GM12878 (cell line): Measurements from ENCODE around the gene CYP4V2. TPM values are rescaled to one million over a fixed set of nuclear protein-coding genes. Genes with fewer than 3 reads are reported as not detected.

Source experiments
- ATAC-seq: fragments of 200-7000 bp; cut with Tn5 transposase; 3 replicates; pipeline ENCODE4 v1.9.1; 2020; ENCODE audit warnings: mild to moderate bottlenecking, moderate library complexity
- BruUV-seq: library from RNA; stranded (reverse); fragments of 400-500 nt; replicated peaks from 2 replicates; lab custom pipeline; 2021; lab: Mats Ljungman, UMichigan
- CTCF ChIA-PET: fragments of 300-600 bp; sonication (Branson Sonifier 250); formaldehyde crosslinking; extraction: SDS; loops from one replicate; lab custom pipeline; 2021; ENCODE audit warnings: inconsistent platforms; lab: Yijun Ruan, JAX
- POLR2A ChIA-PET: fragments of 350-600 bp; formaldehyde crosslinking; extraction: SDS; loops from one replicate; lab custom pipeline; 2021; ENCODE audit warnings: inconsistent platforms; lab: Charles Lee
- RAD21 ChIA-PET: fragments of 300-600 bp; sonication (Branson Sonifier 250); formaldehyde crosslinking; loops from one replicate; lab custom pipeline; 2023; ENCODE audit warnings: antibody characterized with exemption; ENCODE audit not compliant: unreplicated experiment; lab: Charles Lee
- SMC1A ChIA-PET: fragments of 300-600 bp; sonication (Branson Sonifier 250); formaldehyde crosslinking; loops from one replicate; lab custom pipeline; 2023; ENCODE audit not compliant: unreplicated experiment, uncharacterized antibody; lab: Charles Lee
- DNase-seq: peaks from one replicate; pipeline ENCODE4 v3.0.0-alpha.2; 2011; ENCODE audit warnings: low read depth, low spot score
- FAIRE-seq: peaks from 3 replicates; lab custom pipeline; 2011; peaks lifted over from hg19 to GRCh38; lab: Jason Lieb, UNC
- H2AFZ ChIP-seq: 2 replicates; pipeline ENCODE4 v1.6.0; 2011; ENCODE audit warnings: low read depth, low read length, control low read depth; ENCODE audit not compliant: control insufficient read depth
- H3K27ac ChIP-seq: 2 replicates; pipeline ENCODE4 v1.5.1; 2011; ENCODE audit warnings: control low read depth; ENCODE audit not compliant: control insufficient read depth, insufficient read depth
- H3K27me3 ChIP-seq, 2 experiments: replicated peaks in 1 of 2; 2 replicates each; pipeline versions ENCODE4 v1.6.0 to v1.6.1; 2011; ENCODE audit warnings: low read length in 1 of 2; ENCODE audit not compliant: control insufficient read depth in 2 of 2, insufficient read depth in 2 of 2
- H3K36me3 ChIP-seq, 2 experiments: 2 replicates each; pipeline ENCODE4 v1.5.1; 2011; ENCODE audit warnings: low read length in 1 of 2; ENCODE audit not compliant: control insufficient read depth in 2 of 2, insufficient read depth in 2 of 2
- H3K4me1 ChIP-seq: 2 replicates; pipeline ENCODE4 v1.6.1; 2011; ENCODE audit warnings: mild to moderate bottlenecking, low read length, moderate library complexity, mixed read lengths; ENCODE audit not compliant: control insufficient read depth, insufficient read depth
- H3K4me2 ChIP-seq: 2 replicates; pipeline ENCODE4 v1.6.0; 2011; ENCODE audit warnings: control low read depth; ENCODE audit not compliant: control insufficient read depth, insufficient read depth
- H3K4me3 ChIP-seq: fragments of 200-600 bp; sonication (generic); 2 replicates; pipeline ENCODE4 v1.5.1; 2016
- H3K79me2 ChIP-seq: 2 replicates; pipeline ENCODE4 v1.6.0; 2011; ENCODE audit warnings: low read length; ENCODE audit not compliant: control insufficient read depth, insufficient read depth
- H3K9ac ChIP-seq: 2 replicates; pipeline ENCODE4 v1.8.0; 2011; ENCODE audit warnings: low read length, control low read depth, mixed read lengths; ENCODE audit not compliant: control insufficient read depth, insufficient read depth
- H3K9me3 ChIP-seq: replicated peaks from 3 replicates; pipeline ENCODE4 v1.5.1; 2011; ENCODE audit warnings: mild to moderate bottlenecking, low read length; ENCODE audit not compliant: control insufficient read depth, insufficient read depth
- H4K20me1 ChIP-seq: 2 replicates; pipeline ENCODE4 v1.6.0; 2011; ENCODE audit not compliant: control insufficient read depth, insufficient read depth
- ASH2L ChIP-seq: fragments of 300-600, 200-600 bp; sonication (generic); IDR thresholded peaks from 2 replicates; pipeline ENCODE4 v1.6.1; 2017; ENCODE audit warnings: low read depth, mild to moderate bottlenecking, borderline replicate concordance
- BMI1 ChIP-seq: fragments of 450-650 bp; IDR thresholded peaks from 2 replicates; pipeline ENCODE4 v1.6.1; 2016; ENCODE audit warnings: mild to moderate bottlenecking, moderate library complexity, borderline replicate concordance
- HDAC6 ChIP-seq: fragments of 200-600 bp; sonication (generic); IDR thresholded peaks from one replicate; pipeline ENCODE4 v1.8.0; 2017; ENCODE audit warnings: antibody characterized with exemption; ENCODE audit not compliant: unreplicated experiment
- IRF4 ChIP-seq: IDR thresholded peaks from 2 replicates; pipeline ENCODE4 v1.6.1; 2011; ENCODE audit warnings: low read depth, low read length
- POLR2AphosphoS5 ChIP-seq: IDR thresholded peaks from 2 replicates; pipeline ENCODE4 v1.6.1; 2011; ENCODE audit warnings: mild to moderate bottlenecking, low read length, inconsistent platforms
- RAD51 ChIP-seq: fragments of 450-650 bp; IDR thresholded peaks from 2 replicates; pipeline ENCODE4 v1.6.1; 2016; ENCODE audit warnings: moderate library complexity, mild to moderate bottlenecking, inconsistent platforms
- SMAD1 ChIP-seq: fragments of 450-650 bp; IDR thresholded peaks from 2 replicates; pipeline ENCODE4 v1.6.1; 2018; ENCODE audit warnings: mild to moderate bottlenecking, low read depth; ENCODE audit not compliant: partially characterized antibody
- SMARCA5 ChIP-seq: fragments of 450-650 bp; IDR thresholded peaks from 2 replicates; pipeline ENCODE4 v1.6.1; 2017; ENCODE audit warnings: mild to moderate bottlenecking
- ZBED1 ChIP-seq: IDR thresholded peaks from 2 replicates; pipeline ENCODE4 v1.6.1; 2016; ENCODE audit warnings: borderline replicate concordance
- WGBS: methylation state at CpG from one replicate; pipeline ENCODE4 v1.1.6; 2016; ENCODE audit warnings: low lambda C conversion rate; ENCODE audit not compliant: insufficient replicate concordance, insufficient coverage; ENCODE audit errors: missing lambda C conversion rate; 5-methylcytosine and 5-hydroxymethylcytosine counted together
- in situ Hi-C: fragments of 300-500 bp; cut with MboI; formaldehyde crosslinking; loops from 9 replicates; pipeline ENCODE4 v1.14.3; 2018; ENCODE audit warnings: mixed read lengths
- intact Hi-C: fragments of 100-400 bp; cut with micrococcal nuclease; formaldehyde crosslinking; loops from one replicate; pipeline ENCODE4 v1.14.2; 2022; ENCODE audit not compliant: unreplicated experiment
- polyA plus RNA-seq, 11 experiments: library from polyadenylated mRNA; depleted of rRNA in 4 of 11; unstranded in 6 of 11; stranded (reverse) in 5 of 11; fragments of >200 nt; fragmentation: Nextera tagmentation in 4 of 11; fragmentation: Illumina TruSeq in 1 of 11; extraction: Ambion mirVana in 4 of 11; extraction: Trizol in 1 of 11; gene quantifications; 1 replicate in 1 of 11; 2 replicates in 10 of 11; pipeline versions ENCODE4 v1.2.1 to v1.2.3, GENCODE V29; 2011 to 2016; ENCODE audit warnings: inconsistent platforms in 2 of 11, missing spikeins in 2 of 11, low read depth in 1 of 11
- total RNA-seq, 4 experiments: library from RNA; depleted of rRNA in 3 of 4; stranded (reverse); fragments of >200 nt in 3 of 4; fragmentation: Illumina TruSeq in 1 of 4; extraction: Trizol in 1 of 4; gene quantifications; 2 replicates each; pipeline versions ENCODE4 v1.2.1 to v1.2.3, GENCODE V29; 2013 to 2021
- TF ChIP-seq, protein P1 (sequence below): fragments of 450-650 bp; IDR thresholded peaks from 2 replicates; pipeline ENCODE4 v1.6.1; 2016; ENCODE audit warnings: mild to moderate bottlenecking, moderate library complexity, borderline replicate concordance

Gene CYP4V2
- total and polyA plus RNA-seq, 10 of the 15 experiments (the other 5 are each of a cell fraction or from before 2014, with no cell fraction given) = 1.2 to 8.2 (median 6.8) TPM

DNA sequence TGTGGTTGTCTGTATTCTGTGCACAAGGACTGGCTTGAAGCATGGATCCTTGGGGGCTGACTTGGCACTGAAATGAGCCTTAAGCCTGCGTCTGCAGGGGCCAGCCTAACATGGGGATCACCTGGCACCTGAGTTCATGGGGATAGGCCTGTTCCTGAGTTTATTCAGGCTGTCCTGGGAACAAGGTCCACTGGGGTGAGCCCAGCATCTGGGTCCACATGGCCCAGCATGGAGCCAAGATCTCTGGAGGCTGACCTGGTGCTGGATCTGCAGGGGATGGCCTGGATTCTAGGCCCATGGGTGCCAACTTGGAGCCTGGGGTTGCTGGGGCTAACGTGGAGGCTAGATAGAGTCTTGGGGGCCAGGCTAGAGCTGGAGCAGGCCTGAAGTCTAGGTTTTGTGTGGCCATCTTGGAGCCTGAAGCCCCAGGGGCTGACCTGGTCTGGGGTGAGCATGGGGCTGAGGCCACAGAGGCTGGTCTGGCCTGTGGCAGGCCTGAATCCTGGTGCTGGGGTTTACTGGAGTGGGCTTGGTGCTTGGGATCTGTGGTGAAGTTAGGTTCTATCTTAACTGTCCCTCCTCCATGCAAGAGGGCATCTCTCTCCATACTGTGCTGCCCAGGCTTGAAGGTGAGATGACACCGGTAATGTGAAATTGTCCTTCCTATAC, 35.3 kb downstream of the CYP4V2 start (continued):
- TF ChIP-seq, protein P1, sequence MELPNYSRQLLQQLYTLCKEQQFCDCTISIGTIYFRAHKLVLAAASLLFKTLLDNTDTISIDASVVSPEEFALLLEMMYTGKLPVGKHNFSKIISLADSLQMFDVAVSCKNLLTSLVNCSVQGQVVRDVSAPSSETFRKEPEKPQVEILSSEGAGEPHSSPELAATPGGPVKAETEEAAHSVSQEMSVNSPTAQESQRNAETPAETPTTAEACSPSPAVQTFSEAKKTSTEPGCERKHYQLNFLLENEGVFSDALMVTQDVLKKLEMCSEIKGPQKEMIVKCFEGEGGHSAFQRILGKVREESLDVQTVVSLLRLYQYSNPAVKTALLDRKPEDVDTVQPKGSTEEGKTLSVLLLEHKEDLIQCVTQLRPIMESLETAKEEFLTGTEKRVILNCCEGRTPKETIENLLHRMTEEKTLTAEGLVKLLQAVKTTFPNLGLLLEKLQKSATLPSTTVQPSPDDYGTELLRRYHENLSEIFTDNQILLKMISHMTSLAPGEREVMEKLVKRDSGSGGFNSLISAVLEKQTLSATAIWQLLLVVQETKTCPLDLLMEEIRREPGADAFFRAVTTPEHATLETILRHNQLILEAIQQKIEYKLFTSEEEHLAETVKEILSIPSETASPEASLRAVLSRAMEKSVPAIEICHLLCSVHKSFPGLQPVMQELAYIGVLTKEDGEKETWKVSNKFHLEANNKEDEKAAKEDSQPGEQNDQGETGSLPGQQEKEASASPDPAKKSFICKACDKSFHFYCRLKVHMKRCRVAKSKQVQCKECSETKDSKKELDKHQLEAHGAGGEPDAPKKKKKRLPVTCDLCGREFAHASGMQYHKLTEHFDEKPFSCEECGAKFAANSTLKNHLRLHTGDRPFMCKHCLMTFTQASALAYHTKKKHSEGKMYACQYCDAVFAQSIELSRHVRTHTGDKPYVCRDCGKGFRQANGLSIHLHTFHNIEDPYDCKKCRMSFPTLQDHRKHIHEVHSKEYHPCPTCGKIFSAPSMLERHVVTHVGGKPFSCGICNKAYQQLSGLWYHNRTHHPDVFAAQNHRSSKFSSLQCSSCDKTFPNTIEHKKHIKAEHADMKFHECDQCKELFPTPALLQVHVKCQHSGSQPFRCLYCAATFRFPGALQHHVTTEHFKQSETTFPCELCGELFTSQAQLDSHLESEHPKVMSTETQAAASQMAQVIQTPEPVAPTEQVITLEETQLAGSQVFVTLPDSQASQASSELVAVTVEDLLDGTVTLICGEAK = no peak
- TF ChIP-seq BMI1 (no peak), SMARCA5 (no peak), ZBED1 (no peak), ASH2L (no peak), IRF4 (no peak), POLR2AphosphoS5 (no peak)

GRCh38 chr4:186227221-186227620, 35.9 kb downstream of the CYP4V2 start, which contains the start of gene KLKB1:
KLKB1 (plus strand) TSS chr4:186227507; CDS start chr4:186228196, 689 bp downstream.
- in situ Hi-C loops (no loop called here), intact Hi-C loops (no loop called here)
- Histone ChIP-seq H3K9ac (no peak within 1 kb of the TSS), H3K79me2 (no peaks in the 10 kb centered on the region), H3K27me3 (no peaks in the 10 kb centered on the region), H3K4me3 (no peak within 1 kb of the TSS), H3K36me3 (no peaks in the 10 kb centered on the region), H4K20me1 (no peaks in the 10 kb centered on the region), H2AFZ (no peak within 1 kb of the TSS), H3K4me2 (no peak within 1 kb of the TSS), H3K4me1 (no peaks in the 10 kb centered on the region), H3K9me3 (no peaks in the 10 kb centered on the region), H3K27ac (no peak within 1 kb of the TSS)
- TF ChIP-seq SMAD1 (no peak), HDAC6 (no peak), RAD51 (no peak)
- POLR2A ChIA-PET = no interaction called here
- ATAC-seq = no peak
- CTCF ChIA-PET = no interaction called here
- no peak for DNase-seq
- RAD21 ChIA-PET = no interaction called here
- 28% methylated on average over 5 of the region's 5 CpGs for WGBS
- SMC1A ChIA-PET = no interaction called here
- FAIRE-seq = no peak
- BruUV-seq = no TSS peak
